GM12875 (cell line): Measurements from ENCODE around the gene SUMO3.

Experiments used
- H3K4me3 ChIP-seq: one replicate; pipeline ENCODE4 v1.5.1; 2011; ENCODE audit warnings: low read depth, low read length, control low read depth
- CTCF ChIP-seq: IDR thresholded peaks from 2 replicates; pipeline ENCODE4 v1.5.1; 2011; ENCODE audit warnings: low read depth, mild to moderate bottlenecking, control low read depth, inconsistent platforms, low read length, moderate library complexity, borderline replicate concordance; ENCODE audit not compliant: insufficient read depth

The SUMO3 gene

GRCh38 chr21:44817914-44818639 lies at the start of gene SUMO3:
Gene SUMO3, minus strand, starts transcription at chr21:44818062. Its CDS starts 94 bp downstream, at chr21:44817968.
- no peak for TF ChIP-seq CTCF
- H3K4me3 ChIP-seq, result peak within 1 kb of the TSS; percentile 81

- H3K4me3 ChIP-seq, result no peak overlapping the region
- TF ChIP-seq CTCF, result no peak
Observed at GRCh38 chr21:44867464-44867863, 49.6 kb upstream of the SUMO3 start.

GRCh38 chr21:44866780-44867179 lies 48.9 kb upstream of the SUMO3 start:
- no peak for TF ChIP-seq CTCF
- H3K4me3 ChIP-seq, result no peak overlapping the region

GRCh38 chr21:44865561-44866280 lies 47.9 kb upstream of the SUMO3 start:
- H3K4me3 ChIP-seq, result no peak overlapping the region
- TF ChIP-seq CTCF, result no peak

GRCh38 chr21:44862869-44863685 lies 45.2 kb upstream of the SUMO3 start:
- H3K4me3 ChIP-seq, result no peak overlapping the region
- no peak for TF ChIP-seq CTCF

- TF ChIP-seq CTCF, result no peak
- no peak overlapping the region for H3K4me3 ChIP-seq
Observed at GRCh38 chr21:44858791-44859190, 40.9 kb upstream of the SUMO3 start.
